ENCODE data around the gene PIKFYVE.
"Not testable (repeated sequence)": the region's sequence is repeated elsewhere in the genome, so short reads cannot be mapped to it uniquely, and the experiment has no call there.

Gene PIKFYVE

GRCh38 chr2:208375491-208376068 lies 109.5 kb downstream of the PIKFYVE start:
- no peak overlapping the region for H3K4me3 ChIP-seq (ENCODE audit: low read length)
- no peak for DNase-seq (ENCODE audit: low read depth)
- TF ChIP-seq CTCF (conservative IDR thresholded peaks at IDR 0.05; ENCODE audit: low read depth, low read length): no peak

- not testable (repeated sequence) for H3K4me3 ChIP-seq (ENCODE audit: low read length); DNase-seq (ENCODE audit: low read depth)
These were observed 111.3 kb downstream of the PIKFYVE start for GRCh38 chr2:208377344-208377860.

- no peak overlapping the region for H3K4me3 ChIP-seq (ENCODE audit: low read length)
- DNase-seq (ENCODE audit: low read depth): no peak
- no peak for TF ChIP-seq CTCF (conservative IDR thresholded peaks at IDR 0.05; ENCODE audit: low read depth, low read length)
These were observed 113.1 kb downstream of the PIKFYVE start for GRCh38 chr2:208379192-208379591.

DNA sequence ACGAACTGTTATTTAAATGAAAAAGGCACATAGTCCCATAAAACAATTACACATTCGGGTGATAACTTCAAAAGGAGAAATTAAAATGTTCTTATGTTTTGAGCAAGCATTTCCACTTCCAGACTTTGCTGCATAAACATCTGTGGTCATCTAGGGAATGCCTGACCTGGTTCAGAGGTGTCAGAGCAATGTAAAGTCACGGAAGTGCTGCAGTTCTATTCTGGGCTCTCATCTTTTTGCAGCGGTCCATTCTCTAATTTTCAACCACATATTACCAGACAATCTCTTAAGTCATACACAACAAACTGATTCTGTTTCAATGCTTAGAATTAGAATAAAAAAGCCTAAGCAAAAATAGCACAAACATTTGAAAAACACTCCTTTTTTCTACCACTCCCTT lies 118.6 kb downstream of the PIKFYVE start:
- DNase-seq (ENCODE audit: low read depth): no peak
- H3K4me3 ChIP-seq (ENCODE audit: low read length): no peak overlapping the region
- TF ChIP-seq CTCF (conservative IDR thresholded peaks at IDR 0.05; ENCODE audit: low read depth, low read length): no peak

DNA sequence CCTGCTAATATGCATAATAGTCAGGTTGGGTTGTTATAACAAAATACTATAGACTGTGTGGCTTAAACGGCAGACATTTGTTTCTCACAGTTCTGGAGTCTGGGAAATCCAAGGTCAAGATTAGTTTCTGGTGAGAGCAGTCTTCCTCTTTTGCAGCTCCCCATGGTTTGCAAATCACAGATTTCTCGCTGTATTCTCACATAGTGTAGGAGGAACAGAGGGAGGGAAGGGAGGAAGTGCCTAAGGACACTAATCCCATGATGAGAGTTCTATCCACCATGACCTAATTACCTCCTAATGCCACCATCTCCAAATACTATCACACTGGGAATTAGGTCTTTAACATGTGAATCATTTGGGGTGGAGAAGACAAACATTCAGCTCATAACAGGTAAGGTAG lies 120.5 kb downstream of the PIKFYVE start:
- DNase-seq (ENCODE audit: low read depth): no peak
- H3K4me3 ChIP-seq (ENCODE audit: low read length): no peak overlapping the region
- no peak for TF ChIP-seq CTCF (conservative IDR thresholded peaks at IDR 0.05; ENCODE audit: low read depth, low read length)

GRCh38 chr2:208389940-208390339 lies 123.9 kb downstream of the PIKFYVE start:
- no peak for TF ChIP-seq CTCF (conservative IDR thresholded peaks at IDR 0.05; ENCODE audit: low read depth, low read length)
- no peak for DNase-seq (ENCODE audit: low read depth)
- H3K4me3 ChIP-seq (ENCODE audit: low read length): no peak overlapping the region

GRCh38 chr2:208392300-208392699 lies 126.2 kb downstream of the PIKFYVE start:
- peak; percentile 17 for TF ChIP-seq CTCF (conservative IDR thresholded peaks at IDR 0.05; ENCODE audit: low read depth, low read length)
- DNase-seq (ENCODE audit: low read depth): no peak
- no peak overlapping the region for H3K4me3 ChIP-seq (ENCODE audit: low read length)

GRCh38 chr2:208396796-208397195 lies 130.7 kb downstream of the PIKFYVE start:
- not testable (repeated sequence) for DNase-seq (ENCODE audit: low read depth); H3K4me3 ChIP-seq (ENCODE audit: low read length)
